ENCODE measurements around the gene RNF41.

The RNF41 gene

DNA sequence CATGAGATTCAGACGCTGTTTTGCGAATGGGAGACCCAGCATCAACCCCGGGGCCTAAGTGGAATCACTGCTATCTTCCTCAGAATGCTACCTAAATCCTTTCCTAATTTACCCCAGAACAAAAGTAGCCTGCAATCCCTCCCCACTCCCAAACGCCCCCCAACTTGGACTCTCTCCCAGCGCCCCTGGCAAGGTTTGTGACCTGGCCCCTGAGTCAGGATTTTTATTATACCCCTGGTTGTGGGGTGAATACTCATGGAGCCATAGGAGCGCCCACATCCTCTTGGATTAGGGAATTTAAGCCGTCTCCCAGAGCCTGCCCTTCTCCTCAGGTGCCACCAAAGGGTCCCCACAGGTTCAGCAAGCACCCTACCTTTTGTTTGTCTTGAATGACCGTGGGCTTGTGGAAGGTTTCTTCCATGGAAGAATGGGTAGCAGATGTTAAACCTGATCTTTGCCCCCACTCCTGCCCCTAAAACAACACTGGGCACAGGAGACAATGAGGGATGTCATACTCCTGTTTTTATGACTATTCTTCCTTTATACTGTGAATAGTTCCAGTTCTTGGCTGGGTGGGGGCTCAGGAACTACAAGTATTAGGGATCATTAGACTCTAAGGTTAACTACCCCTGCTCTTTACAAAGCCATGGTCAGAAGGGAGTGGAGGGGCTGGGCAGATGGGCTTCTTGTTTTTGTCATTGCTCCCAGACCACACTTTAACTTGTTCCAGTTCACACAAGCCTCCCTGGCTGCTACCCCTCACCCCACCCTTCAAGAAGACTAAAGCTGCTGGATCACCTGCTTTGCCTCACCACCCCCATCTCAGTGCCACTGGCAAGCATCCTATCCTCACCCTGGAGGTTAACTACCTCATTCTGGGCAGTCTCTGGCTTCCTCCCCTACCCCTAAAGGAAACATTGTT, 68.7 kb downstream of the RNF41 start:
- DNase-seq (ENCODE audit: low read depth in 2 of 2) = no peak

All from stimulated activated CD8-positive, alpha-beta memory T cell treated with anti-CD3 and anti-CD28 coated beads, Interleukin-7, amount 100 ng/mL, for 4 hours (primary cell).